GM18508 (cell line): ENCODE measurements around the gene ALKBH4.
"Not testable (repeated sequence)": the region's sequence is repeated elsewhere in the genome, so short reads cannot be mapped to it uniquely, and the experiment has no call there.

ENCODE experiments used
- ATAC-seq: cut with Tn5 transposase; IDR thresholded peaks from one replicate; pipeline ENCODE4 v1.9.1; 2021; ENCODE audit warnings: moderate number of reproducible peaks; ENCODE audit not compliant: insufficient read depth, unreplicated experiment

Gene ALKBH4

DNA sequence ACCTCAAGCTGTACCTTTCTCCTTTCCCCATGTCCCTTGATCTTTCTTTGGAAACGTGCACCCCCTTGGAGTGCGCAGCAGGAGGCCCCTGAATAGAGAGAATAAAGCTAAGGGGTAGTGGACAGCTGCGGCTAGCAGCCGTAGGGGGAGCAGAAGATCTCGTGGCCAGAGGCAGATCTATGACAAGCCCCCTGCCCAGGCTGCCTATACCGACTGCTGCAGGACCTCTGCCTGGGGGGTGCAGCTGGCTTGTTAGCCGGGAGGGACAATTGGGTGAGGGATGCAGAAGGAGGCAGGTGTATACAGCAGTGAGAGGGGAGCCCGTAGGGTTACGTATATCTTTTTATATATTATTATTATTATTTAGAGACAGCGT, 14.5 kb upstream of the ALKBH4 start:
- not testable (repeated sequence) for ATAC-seq

GRCh38 chr7:102478314-102479208, 13.9 kb upstream of the ALKBH4 start, which contains the start of gene POLR2J:
Gene POLR2J (minus strand): TSS chr7:102478922. CDS start chr7:102478860, 62 bp downstream.
- ATAC-seq: peak; percentile 72

- not testable (repeated sequence) for ATAC-seq
Observed at GRCh38 chr7:102474736-102475435, 10.2 kb upstream of the ALKBH4 start.

- not testable (repeated sequence) for ATAC-seq
Observed at GRCh38 chr7:102474116-102474515, 9.5 kb upstream of the ALKBH4 start.

DNA sequence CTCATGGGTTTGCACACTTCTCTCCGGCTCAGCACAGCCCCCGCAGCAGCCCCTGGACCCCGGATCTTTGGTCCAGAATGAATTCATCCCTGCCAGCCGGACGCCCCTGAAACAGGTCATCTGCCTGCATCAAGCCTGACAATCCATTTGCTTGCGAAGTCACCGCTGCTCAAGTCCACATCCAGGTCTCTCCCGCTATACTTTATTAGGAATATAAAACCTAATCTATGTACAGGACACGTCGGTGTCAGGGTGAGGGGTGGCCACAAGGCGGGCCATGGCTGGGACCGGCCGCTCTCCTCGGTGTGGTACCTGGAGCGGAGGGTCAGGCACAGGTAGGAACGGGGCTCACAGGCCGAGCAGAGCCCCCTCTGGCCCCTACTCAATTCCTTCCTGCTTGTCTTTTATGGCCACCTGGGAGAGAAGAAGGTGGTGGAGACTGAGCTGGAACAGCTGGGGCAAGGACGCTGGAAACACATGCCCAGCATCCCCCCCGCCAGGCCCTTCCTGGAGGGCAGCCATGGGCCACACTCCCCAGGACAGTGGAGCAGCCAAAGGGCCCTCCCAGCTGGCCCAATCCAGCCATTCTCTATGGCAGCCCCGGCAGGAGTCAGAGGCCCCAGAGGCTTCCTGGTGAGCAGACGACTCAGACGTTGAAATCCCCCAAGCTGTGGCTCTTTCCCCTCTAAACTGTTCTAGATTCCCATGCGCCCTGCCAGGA, 8.8 kb upstream of the ALKBH4 start:
- ATAC-seq: no peak

DNA sequence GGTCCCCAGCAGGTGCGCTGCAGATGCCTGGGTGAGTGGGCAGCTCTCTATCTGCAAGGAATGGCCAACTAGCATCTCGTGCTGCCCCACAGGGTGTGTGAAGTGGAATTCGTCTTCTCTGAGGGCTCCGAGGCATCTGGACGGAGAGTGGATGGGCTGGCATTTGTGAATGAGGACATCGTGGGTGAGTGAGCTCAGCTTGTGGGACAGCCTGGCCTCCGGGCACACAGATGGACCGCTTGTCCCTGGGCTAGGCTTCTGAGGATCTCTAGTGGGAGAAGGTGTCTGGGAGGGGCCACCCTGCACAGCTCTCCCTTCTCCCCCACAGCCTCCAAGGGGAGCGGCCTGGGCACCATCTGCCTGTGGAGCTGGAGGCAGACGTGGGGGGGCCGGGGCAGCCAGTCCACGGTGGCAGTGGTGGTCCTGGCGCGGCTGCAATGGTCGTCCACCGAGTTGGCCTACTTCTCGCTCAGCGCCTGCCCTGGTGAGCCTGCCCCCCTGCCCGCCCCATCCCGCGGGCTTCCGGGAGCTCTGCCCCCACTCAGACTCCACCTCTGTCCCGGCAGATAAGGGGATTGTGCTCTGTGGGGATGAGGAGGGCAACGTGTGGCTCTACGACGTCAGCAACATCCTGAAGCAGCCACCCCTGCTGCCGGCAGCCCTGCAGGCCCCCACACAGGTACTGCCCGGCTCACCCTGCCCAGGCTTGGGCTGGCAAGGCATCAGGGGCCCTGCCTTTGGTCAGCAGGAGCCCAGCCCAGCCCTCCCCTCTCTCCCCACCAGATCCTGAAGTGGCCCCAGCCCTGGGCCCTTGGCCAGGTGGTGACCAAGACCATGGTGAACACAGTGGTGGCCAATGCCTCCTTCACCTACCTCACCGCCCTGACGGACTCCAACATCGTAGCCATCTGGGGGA, 7.7 kb upstream of the ALKBH4 start:
- no peak for ATAC-seq

- no peak for ATAC-seq
Observed at GRCh38 chr7:102471791-102472125, 7.1 kb upstream of the ALKBH4 start.

DNA sequence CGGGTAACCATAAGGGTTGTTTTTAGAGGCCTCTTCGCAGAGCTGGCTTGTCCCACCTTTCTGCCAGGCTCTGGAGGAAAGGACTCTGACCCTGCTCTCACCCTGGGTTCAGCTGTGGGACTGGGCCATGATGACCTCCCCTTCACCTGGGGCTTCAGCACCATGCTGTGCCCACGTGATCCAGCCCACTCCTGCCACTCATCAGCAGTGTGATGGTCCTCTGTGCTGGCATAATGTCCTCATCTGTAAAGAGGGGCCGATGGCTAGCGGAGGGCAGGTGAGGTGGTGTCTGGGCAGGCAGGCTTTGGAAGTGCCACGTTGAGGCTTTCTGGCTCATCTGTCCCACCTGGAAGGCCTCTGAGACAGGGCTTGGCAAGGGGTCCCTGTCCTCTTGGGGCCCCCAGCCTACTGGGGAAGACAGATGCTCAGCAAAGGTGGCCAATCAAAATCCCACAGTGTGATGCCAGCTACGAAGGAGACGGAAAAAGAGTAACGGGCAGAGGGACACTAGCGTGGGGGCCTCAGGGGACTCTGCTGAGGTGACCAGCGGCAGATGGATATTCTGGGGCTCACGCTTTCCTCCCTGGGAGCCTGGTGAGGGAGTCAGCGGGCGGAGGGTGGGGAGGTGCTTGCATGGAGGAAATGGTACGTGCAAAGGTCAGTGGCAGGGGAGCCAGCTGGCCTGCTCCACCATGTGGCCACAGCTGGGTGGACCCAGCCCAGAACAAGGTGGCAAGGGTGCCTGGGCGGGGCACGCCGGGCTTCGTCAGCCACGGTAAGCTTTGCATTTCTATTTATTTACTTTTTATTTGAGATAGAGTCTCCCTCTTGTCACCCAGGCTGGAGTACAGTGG, 5.5 kb upstream of the ALKBH4 start:
- no peak for ATAC-seq

GRCh38 chr7:102469351-102469971, 4.8 kb upstream of the ALKBH4 start:
- ATAC-seq: no peak

DNA sequence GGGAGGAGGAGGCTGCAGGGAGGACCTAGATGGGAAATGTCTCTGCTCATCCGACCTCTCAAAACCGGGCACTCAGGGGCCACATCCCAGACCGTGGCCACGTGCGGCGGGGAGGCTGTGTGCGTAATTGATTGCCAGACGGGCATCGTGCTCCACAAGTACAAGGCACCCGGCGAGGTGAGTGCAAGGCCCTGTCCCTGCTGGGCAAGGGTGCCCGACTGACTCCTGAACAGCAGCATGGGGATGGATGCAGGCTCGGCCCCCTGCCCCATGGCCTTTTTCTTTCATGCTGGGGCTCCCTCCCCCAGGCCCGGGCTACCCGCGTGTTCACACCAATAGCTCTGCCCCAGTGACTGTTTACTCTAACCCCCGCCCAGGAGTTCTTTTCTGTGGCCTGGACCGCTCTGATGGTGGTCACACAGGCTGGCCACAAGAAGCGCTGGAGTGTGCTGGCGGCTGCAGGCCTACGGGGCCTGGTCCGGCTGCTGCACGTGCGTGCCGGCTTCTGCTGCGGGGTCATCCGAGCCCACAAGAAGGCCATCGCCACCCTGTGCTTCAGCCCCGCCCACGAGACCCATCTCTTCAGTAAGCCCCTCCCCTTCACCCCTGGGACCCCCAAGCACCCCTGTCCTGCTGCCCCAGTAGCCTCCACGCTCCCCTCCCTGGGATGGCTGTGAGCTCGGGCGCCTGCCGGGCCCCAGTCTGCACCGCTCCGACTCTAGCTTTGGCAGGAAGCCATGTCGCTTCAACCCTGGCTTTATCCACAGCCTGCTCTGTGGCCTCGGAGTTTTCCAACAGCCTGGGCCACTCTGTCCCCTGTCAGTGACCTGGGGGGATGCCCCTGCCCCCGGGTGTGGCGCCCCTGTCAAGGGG, 4.1 kb upstream of the ALKBH4 start:
- ATAC-seq: no peak

GRCh38 chr7:102467581-102468477, 3.2 kb upstream of the ALKBH4 start:
- no peak for ATAC-seq

GRCh38 chr7:102466097-102466496, 1.4 kb upstream of the ALKBH4 start:
- ATAC-seq: no peak

- ATAC-seq: no peak
Observed at GRCh38 chr7:102463841-102464576, 654 bp downstream of the ALKBH4 start.

- ATAC-seq: no peak
Observed at GRCh38 chr7:102460467-102460866, 4.2 kb downstream of the ALKBH4 start.

DNA sequence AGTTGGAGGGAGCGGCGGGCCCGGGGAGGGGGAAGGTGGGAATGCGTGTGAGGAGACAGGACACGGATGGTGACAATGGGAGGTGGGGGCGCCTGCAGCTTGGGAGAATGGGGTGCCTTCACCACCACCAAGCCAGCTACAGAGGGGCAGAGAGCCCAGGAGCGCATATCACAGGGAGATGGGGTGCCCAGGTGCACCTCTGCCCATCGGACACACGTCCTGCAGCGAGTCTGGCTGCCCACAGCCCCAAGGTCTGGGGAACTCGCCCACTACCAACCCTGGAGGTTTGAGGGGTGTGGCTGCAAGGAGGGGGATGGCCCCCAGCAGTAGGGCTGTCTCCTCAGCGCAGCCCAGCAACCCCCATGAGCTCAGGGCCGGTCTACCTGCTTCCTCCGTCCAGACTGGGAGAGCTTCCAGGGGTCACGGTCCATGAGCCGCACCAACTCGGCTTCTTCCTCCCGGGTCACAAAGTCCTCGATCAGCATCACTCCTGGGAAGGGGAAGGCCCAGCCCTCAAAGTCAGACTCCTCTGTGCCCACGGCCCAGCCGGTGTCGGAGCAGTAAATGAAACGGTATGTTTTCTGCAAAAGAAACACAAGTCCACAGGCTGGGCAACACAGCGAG, 5.3 kb downstream of the ALKBH4 start:
- no peak for ATAC-seq
